HG03060 (cell line): Measurements from ENCODE around the gene IFFO2.

ENCODE experiments used
- ATAC-seq: cut with Tn5 transposase; IDR thresholded peaks from one replicate; pipeline ENCODE4 v1.9.1; 2021; ENCODE audit warnings: low read depth, moderate number of reproducible peaks; ENCODE audit not compliant: unreplicated experiment

IFFO2 gene

GRCh38 chr1:18972991-18973390 is 16.5 kb upstream of the IFFO2 start:
- no peak for ATAC-seq

DNA sequence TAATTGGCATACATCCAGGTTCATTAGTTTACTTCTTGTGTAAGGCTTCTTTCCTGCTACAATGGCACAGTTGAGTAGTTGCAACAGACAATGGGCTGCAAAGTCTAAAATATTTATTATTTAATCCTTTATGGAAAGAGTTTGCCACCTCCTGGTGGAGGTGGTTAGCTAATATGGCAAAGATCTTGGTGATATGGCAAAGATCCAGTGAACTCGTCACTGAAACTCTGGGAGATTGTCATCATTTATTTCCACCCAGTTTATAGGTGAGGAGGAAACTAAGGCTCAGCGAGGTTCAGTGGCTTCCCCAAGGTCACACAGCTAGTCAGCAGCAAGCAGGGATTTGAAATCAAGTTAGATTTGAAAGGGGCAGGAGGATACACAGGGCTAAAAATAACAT is 16.1 kb upstream of the IFFO2 start:
- ATAC-seq, result no peak

GRCh38 chr1:18970762-18971161 is 14.3 kb upstream of the IFFO2 start:
- ATAC-seq, result no peak

DNA sequence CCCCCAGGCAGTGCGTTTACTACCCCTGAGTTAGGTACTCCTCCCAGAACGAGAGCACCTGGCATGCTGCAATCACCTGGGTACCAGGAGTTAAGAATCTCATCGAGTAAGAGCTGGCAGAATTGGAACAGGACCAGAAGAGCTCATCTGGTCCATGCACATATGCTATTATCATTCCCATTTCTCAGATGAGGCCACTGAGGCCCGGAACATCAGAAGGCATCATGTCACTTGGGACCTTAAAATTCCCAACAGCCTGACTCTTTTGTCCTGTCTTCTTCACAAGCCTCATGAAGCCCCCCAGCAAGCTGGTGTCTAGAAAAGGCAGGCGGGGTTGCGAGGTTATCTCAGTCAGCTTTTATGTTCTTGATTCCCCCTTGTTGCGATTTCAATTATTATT is 13.9 kb upstream of the IFFO2 start:
- no peak for ATAC-seq

- ATAC-seq, result no peak
Observed at GRCh38 chr1:18967066-18967690, 10.7 kb upstream of the IFFO2 start.

GRCh38 chr1:18965206-18966173 is 9.0 kb upstream of the IFFO2 start:
- ATAC-seq, result no peak

GRCh38 chr1:18963968-18964367 is 7.5 kb upstream of the IFFO2 start:
- no peak for ATAC-seq

- ATAC-seq, result no peak
Observed at GRCh38 chr1:18962855-18963737, 6.6 kb upstream of the IFFO2 start.

DNA sequence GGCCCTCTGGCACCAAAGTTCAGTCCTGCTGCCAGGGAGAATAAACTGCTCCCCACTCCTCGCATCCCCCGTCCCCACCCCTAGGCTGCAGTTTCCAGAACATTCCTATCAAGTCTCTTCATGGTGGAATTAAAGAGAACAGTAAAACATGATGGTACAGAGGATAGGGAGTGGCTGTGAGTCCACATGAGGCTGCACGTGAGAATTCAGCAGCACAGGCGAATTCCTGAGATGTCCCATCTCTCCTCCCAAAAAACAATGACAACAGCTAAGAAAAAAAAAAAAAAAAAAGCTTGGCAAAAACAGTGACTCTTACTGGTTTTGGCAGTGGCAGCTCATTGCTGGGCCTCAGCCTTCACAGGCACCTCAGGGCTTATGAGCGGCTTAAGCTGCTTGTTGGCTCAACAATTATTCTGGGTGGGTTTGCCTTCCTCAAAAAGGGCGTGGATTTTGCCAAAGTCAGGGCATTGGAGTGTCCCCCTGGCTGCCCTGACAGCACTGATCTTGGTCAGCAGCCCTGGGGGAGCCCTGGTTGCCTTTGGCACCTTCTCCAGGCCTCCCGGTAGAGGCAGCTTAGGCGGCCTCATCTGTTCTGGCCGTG is 5.7 kb upstream of the IFFO2 start:
- no peak for ATAC-seq

DNA sequence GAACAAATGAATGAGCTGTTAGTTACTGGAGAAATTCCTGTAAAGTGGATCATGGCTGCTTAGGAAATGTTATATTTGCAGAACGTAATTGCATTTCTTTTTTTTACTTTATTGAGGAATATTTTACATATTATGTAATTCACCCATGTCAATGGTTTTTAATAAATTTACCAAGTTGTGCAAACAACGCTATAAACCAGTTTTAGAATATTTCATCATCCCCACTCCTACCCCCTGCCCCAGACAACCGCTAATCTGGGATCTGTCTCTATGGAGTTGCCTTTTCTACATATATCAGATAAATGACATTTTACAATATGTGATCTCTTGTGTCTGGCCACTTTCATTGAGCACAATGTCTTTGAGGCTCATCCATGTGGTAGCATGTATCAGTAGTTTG is 4.3 kb upstream of the IFFO2 start:
- no peak for ATAC-seq

DNA sequence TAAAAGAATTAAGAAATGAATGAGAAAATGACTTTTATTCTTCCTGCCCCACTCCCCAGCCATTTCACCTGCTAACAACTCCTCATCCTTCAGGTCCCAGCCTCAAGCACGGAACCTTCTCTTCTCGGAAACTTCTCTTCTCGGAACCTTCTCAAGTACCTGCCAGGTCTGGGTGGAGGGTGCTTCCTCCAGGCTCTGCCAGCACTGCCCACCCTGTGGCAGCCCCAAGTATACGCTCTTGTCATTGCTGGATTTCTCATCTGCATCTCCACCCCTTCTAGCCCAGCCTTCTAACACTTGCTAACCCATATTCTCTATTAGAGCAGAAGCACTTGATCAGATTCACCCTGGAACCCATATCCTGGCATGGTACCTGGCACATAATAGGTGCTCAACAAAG is 3.9 kb upstream of the IFFO2 start:
- no peak for ATAC-seq

DNA sequence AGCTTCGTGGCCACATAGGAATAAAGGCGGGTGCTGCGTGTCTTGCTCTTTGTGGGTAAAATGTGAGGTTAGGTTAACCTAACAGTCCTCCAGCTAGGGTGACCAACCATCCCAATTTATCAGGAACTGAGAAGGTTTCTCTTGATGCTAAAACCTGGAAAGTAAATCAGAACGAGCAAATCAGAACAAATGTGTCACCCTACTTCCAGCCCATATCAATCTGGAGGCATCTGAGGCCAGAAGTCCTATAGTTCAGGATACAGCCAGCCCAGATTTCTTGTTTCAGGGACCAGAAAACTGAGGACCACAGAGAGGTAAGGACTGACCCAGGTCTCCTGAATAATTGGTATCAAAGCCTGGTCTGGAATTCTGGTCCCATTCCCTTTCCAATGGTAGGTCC is 3.1 kb upstream of the IFFO2 start:
- no peak for ATAC-seq

DNA sequence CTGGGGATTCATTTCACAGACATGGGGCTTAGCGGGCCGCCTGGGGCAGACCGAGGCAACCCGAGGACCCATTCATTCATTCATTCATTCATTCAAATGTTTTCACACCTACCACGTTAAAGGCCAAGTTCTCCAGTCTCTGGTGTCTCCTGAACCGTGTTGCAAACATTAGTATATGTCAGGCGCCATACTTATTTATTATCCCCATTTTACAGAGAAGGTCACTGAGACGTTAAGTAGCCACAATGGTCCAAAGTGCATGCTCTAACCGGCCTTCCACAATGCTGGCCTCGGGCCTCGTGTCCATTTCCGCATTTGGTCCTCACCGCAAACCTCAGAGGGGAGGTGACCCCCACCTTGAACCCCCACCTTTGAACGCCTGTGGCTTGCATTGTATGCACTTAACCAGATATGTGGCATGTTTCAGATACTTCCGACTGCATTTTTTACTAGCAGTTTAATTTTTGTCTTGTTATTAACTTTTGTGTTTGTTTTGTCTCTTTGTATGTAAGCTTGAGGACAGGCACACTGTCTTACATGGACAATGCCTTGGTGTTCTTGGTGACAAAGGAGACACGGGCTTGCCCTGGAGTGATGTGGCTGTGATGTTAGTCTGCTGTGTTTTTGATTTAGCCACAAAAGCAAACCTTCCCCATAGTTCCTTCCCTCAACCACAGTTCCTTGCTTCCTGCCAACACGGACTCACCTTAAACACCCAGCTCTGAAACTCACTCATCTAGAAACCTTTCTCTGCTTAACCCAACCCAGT is 1.2 kb upstream of the IFFO2 start:
- ATAC-seq, result no peak

- ATAC-seq, result no peak
Observed at GRCh38 chr1:18957136-18957521, 653 bp upstream of the IFFO2 start.

- no peak for ATAC-seq
Observed at GRCh38 chr1:18955441-18956192, 859 bp downstream of the IFFO2 start.

DNA sequence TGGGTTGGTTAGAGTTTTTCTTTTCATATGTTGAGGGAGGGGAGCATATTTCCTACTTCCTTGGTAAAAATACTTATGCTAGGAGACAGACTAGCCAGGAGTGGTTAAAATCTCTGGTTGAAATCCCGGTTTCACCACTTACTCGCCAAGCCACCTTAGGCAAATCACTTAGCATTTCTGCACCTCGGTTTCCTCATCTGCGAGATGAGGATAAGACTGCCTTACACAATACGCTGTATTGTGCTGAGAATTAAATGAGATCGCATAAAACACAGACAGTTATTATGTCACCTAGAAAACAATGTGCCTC is 1.4 kb downstream of the IFFO2 start:
- no peak for ATAC-seq

GRCh38 chr1:18954270-18955071 is 2.0 kb downstream of the IFFO2 start:
- no peak for ATAC-seq

- ATAC-seq, result no peak
Observed at GRCh38 chr1:18953731-18954231, 2.7 kb downstream of the IFFO2 start.
